IPS DF 19.7 (cell line): ENCODE measurements around the gene TRPM5.

Experiments
- DNase-seq: peaks from one replicate; pipeline ENCODE4 v3.0.0-alpha.2; 2013; ENCODE audit warnings: low read depth, low spot score

The TRPM5 gene

GRCh38 chr11:2468363-2469235 lies 24.3 kb upstream of the TRPM5 start:
- no peak for DNase-seq

GRCh38 chr11:2467695-2468055 lies 23.4 kb upstream of the TRPM5 start:
- DNase-seq: no peak

- no peak for DNase-seq
These were observed 22.8 kb upstream of the TRPM5 start for GRCh38 chr11:2466869-2467694.

- DNase-seq: no peak
These were observed 21.9 kb upstream of the TRPM5 start for GRCh38 chr11:2466069-2466801.

GRCh38 chr11:2465202-2466068 lies 21.1 kb upstream of the TRPM5 start:
- no peak for DNase-seq

- no peak for DNase-seq
These were observed 20.3 kb upstream of the TRPM5 start for GRCh38 chr11:2464451-2465165.

GRCh38 chr11:2463766-2464277 lies 19.5 kb upstream of the TRPM5 start:
- no peak for DNase-seq

- no peak for DNase-seq
These were observed 18.9 kb upstream of the TRPM5 start for GRCh38 chr11:2462986-2463765.

- DNase-seq: no peak
These were observed 18.2 kb upstream of the TRPM5 start for GRCh38 chr11:2462543-2462985.

GRCh38 chr11:2461956-2462542 lies 17.7 kb upstream of the TRPM5 start:
- no peak for DNase-seq

GRCh38 chr11:2461253-2461955 lies 17.1 kb upstream of the TRPM5 start:
- no peak for DNase-seq

- no peak for DNase-seq
These were observed 16.4 kb upstream of the TRPM5 start for GRCh38 chr11:2460540-2461252.

- DNase-seq: no peak
These were observed 15.7 kb upstream of the TRPM5 start for GRCh38 chr11:2459796-2460531.

- no peak for DNase-seq
These were observed 14.9 kb upstream of the TRPM5 start for GRCh38 chr11:2459016-2459725.

GRCh38 chr11:2458321-2458720 lies 14.0 kb upstream of the TRPM5 start:
- no peak for DNase-seq

GRCh38 chr11:2453436-2453835 lies 9.1 kb upstream of the TRPM5 start:
- no peak for DNase-seq
